ENCODE results near the gene CLEC18B. TPM values are rescaled to one million over a fixed set of nuclear protein-coding genes. Genes with fewer than 3 reads are reported as not detected.
"Not testable (repeated sequence)": the region's sequence is repeated elsewhere in the genome, so short reads cannot be mapped to it uniquely, and the experiment has no call there.

The CLEC18B gene
- total RNA-seq, 1 donor from 2014 or later, result not detected

DNA sequence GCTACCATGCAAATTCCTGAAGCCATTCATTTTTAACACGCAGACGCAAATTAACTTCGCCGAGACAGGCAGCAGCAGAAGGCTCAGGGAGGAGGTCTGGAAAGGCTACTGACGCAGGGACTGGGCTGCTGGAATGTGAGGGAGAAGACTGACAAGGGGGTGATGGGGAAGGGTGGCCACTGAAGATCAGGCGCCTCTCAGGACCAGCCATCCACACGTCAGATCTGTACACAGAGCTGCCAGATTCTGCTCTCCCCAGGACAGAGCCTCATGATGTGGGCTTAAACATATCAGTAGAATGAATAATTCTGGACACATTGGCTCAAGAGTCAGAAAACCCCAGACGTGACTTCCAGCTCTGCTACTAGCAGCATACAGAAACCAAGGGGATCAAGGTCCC lies 25.6 kb upstream of the CLEC18B start:
- DNase-seq (ENCODE audit: low read depth in 2 of 2), result no peak

DNA sequence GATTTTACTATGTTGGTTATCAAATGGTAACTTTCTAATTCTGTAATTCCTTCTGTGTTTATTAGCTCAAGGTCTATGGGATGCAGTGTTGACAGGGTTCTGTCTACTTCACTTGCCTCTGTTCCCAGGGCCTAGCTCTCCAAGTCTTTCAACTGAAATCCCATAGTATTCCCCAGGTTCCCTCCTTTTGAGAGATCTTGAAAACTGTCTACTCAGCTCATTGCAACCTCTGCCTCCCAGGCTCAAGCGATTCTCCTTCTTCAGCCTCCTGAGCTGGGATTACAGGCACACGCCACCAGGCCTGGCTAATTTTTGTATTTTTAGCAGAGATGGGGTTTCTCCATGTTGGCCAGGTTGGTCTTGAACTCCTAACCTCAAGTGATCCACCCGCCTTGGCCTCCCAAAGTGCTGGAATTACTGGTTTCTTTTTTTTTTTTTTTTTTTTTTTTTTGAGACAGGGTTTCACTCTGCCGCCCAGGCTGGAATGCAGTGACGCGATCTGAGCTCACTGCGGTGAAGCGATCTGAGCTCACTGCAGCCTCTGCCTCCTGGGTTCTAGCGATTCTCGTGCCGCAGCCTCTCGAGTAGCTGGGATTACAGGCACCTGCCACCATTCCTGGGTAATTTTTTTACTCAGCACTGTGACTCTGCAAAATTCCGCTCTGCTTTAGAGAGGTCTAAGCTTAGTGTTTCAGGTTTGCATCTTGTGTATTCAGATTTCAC lies 22.5 kb upstream of the CLEC18B start:
- not testable (repeated sequence) for DNase-seq (ENCODE audit: low read depth in 2 of 2)

DNA sequence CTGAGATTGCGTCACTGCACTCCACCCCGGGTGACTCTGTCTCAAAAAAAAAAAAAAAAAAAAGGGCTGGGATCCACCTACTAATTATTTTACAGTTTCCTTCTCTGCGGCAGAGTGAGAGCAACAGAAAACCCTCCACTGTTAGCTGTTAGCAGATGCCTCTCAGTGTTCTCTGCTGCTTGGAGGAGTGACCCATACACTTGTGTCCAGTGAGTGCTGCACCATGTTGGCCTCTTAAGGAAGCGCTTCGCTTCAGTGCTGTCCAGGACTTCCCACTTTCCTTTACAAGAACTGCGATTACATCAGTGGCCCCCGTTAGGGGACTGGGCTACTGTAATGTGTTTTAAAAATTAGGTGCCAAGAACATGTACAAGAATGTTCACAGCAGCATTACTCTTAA lies 18.4 kb upstream of the CLEC18B start:
- DNase-seq (ENCODE audit: low read depth in 2 of 2), result no peak

DNA sequence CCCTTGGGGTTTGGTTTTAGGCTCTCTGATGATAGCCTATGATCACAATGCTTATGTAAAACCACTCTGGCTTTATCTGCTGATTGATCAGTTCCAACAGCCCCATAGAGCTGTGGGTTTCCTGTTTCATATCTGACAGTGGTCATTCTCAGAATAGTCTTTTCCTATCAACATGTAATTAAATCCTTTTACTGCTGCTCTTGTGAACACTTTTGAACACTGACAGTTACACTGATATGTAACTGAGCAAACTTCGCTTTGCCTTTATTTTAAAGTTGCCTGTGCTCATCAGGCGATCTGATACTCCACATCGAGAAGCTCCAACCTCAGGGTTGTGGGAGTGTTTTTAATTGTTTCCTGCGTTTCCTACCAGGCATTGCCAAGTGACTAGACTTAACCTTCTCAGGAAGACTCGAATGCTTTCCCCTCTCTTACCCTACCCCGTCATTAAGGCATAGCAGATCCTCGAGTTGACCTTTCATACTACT lies 17.3 kb upstream of the CLEC18B start:
- peak in 1 of 2 donors; percentile 41 for DNase-seq (ENCODE audit: low read depth in 2 of 2)

DNA sequence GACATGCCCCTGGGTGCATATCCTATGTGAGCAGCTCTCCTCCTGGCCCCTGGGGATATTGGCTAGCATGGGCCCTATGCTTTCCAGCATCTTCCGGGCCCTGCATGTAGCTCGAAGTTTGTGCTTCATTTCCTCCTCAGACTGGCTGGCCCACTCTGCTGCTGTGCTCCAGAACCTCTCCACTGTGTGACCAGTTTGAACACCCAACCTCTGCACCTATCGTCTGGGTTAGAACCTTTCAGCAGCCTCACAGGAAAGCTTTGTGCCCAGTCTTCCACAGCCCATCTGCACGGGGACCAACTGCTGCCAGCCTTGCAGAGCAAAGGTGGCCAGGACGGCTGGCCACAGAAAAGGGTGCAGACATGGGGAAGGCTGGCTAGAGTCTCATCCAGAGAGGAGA lies 10.2 kb upstream of the CLEC18B start:
- no peak for DNase-seq (ENCODE audit: low read depth in 2 of 2)

DNA sequence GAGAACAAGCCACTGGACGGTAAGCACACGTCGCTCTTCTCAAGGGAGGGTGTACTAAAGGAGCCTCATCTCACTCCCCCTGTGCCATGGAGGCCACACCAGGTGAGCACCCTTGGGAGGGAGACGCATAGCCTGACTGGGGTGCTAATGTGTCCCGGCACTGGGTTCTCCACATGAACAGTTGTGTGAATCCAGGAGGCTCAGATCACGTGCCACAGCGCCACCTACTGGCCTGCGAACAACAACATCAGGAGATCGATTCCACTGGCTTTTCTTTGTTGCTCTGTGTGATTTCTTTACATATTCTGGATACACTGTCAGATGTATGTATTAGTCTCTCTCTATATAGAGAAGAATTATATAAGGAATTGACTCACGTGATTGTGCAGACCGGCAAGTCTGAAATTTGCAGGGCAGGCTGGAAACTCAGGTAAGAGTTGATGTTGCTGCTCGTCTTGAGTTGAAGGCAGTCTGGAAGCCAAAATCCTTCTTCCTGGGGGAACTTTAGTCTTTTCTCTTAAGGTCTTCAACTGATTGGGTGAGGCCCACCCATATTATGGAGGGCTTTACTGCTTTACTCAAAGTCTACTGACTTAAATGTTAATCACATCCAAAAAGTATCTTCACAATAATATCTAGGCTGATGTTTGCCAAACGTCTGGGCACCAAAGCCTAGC lies 8.9 kb upstream of the CLEC18B start:
- peak; percentile 16 to 37 for DNase-seq (ENCODE audit: low read depth in 2 of 2)

DNA sequence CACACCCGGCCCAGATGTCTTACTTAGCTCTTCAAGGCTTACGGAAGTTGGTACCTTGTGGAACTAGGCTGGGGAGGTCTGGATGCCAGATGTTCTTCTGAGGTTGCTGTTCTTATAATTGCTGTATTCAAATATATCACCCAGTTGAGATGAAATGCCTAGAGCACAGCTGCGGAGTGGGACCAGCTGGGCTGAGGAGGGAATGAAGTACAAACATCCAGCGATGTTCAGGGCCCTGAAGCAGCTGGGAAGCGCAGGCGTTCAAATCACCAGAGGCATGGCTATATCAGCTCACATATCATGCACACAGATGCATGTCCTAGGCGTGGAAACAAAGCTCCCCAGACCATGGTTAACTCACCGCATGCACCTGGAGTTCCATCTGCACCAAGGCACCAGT lies 7.2 kb upstream of the CLEC18B start:
- DNase-seq (ENCODE audit: low read depth in 2 of 2), result not testable (repeated sequence)

DNA sequence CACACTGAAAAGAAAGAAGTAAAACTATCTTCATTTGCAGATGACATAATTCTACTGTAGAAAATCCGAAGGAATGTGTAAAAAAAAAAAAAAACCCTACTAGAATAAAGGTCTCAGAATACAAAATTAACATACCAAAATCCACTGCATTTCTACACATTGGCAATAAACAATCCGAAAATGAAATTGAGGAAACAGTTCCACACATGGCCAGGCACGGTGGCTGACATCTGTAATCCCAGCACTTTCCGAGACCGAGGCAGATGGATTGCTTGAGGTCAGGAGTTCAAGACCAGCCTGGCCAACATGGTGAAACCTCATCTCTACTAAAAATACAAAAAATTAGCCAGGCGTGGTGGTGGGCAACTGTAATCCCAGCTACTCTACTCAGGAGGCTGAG lies 4.5 kb upstream of the CLEC18B start:
- not testable (repeated sequence) for DNase-seq (ENCODE audit: low read depth in 2 of 2)

DNA sequence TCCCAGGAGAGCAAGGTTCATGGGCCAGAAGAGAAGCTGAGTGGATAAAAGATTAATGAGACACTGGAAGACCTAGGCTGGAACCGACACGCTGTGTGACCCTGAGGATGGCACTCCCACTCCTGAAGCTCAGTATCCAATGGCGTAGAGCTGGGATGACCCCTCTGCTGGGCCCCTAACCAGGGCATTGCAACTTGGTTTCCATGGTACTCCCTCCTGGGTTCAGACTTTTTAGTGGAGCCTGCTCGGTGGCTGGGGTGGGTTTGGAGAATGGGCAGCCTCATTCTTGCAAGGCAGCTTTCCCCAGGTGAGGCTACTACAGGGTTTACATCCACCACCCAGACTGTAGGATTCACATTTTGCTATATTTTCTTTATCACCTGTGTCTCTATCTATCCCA lies 2.4 kb upstream of the CLEC18B start:
- not testable (repeated sequence) for DNase-seq (ENCODE audit: low read depth in 2 of 2)

DNA sequence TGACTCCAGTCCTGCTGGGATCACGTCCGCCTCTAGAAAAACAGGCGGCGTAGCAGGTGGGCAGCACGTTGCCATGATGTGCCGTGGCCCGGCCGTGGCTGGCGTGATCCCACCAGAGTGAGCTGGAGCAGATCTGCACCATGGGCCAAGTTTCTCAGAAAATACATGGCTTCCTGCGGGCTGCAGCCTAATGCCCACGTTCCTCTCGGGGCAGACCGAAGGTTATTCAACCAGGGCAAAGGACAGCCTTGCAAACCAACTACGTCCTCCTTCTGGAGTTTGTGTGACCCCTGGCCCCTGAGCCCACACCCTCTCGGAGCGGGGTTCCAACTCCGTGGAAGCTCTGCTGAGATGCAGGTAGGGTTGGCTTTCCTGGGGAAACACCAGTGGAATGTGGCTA lies 808 bp upstream of the CLEC18B start:
- DNase-seq (ENCODE audit: low read depth in 2 of 2), result not testable (repeated sequence)

DNA sequence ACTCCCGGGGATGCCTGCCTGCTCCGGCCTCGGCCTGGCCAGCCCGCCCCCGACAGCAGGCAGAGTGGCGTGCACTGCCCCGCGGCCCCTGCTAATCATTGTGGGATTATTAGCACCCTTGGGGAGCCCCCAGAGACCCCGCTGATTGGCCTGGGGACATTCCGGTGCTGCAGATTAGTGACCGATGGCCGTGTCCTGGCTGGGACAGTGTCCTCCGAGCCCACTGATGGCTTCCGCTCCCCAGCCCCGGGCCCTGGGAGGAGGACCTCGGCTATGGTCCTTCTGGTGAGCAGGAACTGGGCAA lies 156 bp upstream of the CLEC18B start:
- not testable (repeated sequence) for DNase-seq (ENCODE audit: low read depth in 2 of 2)

DNA sequence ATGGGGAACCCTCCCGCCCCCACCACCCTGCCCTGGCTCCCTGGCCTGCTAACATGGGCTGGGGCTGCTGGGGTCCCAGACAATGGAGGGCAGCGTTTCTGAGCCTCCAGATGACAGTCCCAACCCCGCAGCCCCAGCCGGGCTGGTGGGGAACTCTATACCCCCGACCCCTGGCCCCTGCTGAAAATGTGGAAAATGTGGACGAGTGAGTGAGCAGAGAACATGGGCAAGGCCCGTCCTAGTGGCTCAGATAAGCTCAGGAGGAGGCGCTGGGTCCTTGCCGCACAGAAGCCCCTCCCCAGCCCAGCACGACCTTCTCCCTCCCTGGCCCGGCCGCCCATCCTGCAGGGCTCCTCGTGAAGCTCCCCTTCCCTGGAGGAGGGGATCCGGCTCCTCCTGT lies 1.5 kb downstream of the CLEC18B start:
- DNase-seq (ENCODE audit: low read depth in 2 of 2), result not testable (repeated sequence)

DNA sequence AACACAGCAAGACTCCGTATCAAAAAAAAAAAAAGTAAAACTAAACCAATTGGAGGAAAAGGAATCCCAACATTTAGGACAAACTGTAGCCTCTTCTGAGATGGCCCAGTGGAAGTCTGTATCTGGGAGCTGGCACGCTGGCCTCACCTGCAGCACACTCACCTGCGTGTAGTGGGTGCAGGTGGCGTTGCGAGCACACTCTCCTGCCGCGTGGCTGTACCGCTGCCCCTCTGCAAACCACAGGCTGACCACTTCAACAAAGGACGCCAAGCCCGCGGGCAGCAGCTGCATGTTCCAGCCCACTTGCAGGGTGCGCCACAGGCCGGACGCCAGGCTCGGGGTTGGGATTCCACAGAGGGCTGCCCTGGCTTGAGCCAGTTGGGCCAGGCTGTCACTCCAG lies 3.4 kb downstream of the CLEC18B start:
- DNase-seq (ENCODE audit: low read depth in 2 of 2), result not testable (repeated sequence)

DNA sequence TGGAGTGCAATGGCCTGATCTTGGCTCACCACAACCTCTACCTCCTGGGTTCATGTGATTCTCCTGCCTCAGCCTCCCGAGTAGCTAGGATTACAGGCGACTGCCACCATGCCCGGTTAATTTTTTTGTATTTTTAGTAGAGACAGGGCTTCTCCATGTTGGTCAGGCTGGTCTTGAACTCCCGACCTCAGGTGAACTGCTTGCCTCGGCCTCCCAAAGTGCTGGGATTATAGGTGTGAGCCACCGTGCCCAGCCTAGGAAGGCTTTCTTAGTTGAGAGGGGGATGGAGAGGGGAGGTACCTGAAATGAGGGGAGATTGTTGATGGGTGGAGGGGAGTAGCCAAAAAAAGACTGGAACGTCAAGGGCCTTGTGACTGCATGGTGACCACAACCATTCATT lies 7.4 kb downstream of the CLEC18B start:
- DNase-seq (ENCODE audit: low read depth in 2 of 2), result not testable (repeated sequence)

DNA sequence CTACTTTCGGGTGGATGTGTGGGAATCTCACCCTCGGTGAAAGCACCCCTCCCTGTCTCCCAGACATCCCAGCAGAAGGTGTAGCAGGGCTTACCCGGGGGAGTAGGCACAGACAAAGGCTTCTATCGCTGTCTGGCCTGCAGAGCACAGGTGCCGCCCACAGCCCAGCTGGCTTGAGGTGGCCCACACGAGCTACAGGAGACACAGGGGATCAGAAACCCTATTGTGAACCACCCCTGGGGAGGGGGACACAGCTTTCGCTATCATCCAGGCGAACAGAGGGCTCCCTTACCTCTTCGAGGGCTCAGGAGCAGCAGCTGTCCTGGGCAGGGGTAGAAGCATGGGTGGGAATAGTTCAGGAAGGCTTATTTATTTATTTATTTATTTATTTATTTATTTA lies 7.8 kb downstream of the CLEC18B start:
- not testable (repeated sequence) for DNase-seq (ENCODE audit: low read depth in 2 of 2)

DNA sequence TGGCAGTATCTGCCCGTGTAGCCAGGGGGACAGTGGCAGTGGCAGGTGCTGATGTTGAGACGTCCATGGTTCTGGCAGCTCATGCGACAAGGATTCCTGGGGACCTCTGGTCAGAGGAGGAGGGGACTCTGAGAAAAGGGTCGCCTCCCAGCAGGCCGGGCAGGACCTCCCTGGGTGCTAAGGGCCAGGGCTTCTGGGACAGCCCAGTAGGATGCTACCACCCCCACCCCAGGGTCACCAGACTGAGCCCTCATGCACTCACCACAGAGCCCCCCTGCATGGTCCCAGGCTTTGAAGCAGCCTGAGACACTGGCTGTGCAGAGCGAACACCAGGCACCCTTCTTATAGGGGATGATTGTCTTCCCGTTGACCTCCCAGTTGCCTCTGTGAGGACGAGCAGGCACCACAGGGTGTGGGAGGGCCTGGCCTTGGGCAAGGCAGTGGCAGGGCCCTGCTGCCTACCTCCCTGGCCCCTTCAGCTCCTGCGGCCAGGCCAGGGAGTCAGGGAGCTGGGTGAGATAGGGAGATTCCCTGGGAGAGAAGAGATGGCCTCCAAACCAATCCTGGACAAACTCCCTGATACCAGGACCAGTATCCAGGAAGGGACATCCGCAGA lies 8.4 kb downstream of the CLEC18B start:
- DNase-seq (ENCODE audit: low read depth in 2 of 2), result not testable (repeated sequence)

DNA sequence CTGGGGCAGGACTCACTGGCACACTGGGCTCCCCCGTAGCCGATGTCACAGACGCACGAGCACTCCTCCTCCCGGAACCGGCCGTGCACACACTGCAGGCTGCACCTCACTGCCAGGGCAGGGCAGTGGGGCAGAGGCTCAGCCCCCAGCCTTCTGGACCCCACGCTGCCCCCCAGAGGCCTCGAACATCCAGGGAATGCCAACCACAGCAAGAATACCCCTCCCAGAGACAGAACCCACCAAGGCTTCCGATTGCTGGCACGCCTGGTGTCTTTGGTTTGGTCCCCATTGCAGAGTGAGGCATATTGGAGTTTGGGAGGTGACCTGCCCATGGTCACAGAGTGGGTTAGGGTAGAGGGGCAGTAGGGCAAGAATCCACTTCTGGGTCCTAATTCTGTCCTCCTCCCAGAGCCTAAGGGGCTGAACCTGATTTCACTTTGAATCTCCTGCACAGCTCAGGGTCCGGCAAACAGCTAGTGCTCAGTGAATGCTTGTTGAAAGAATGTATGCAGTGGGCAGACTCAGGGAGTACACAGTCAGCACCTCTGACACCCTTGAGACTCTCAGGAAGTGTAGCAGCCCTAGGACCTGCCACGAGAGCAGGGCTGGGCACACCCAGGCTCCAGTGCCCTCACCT lies 9.0 kb downstream of the CLEC18B start:
- DNase-seq (ENCODE audit: low read depth in 2 of 2), result not testable (repeated sequence)

DNA sequence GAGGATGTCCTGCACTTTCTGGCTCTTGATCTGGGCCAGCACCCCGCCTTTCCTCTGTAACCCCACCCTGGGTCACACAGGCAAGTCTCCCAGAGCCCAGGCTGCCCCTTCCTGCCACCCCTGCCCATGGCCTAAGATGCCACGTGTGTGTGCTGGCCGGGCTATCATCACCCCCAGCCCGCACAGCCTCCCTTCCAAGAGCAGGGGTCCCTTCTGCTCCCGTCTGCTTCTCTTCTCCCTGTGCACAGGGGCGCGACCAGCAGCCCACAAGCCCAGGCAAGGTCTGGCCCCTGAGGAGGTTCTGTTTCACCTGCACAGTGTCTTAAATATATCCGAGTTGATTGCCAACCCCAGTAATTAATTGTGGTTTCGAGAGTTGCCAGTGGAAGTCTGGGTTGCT lies 10.3 kb downstream of the CLEC18B start:
- DNase-seq (ENCODE audit: low read depth in 2 of 2), result not testable (repeated sequence)

DNA sequence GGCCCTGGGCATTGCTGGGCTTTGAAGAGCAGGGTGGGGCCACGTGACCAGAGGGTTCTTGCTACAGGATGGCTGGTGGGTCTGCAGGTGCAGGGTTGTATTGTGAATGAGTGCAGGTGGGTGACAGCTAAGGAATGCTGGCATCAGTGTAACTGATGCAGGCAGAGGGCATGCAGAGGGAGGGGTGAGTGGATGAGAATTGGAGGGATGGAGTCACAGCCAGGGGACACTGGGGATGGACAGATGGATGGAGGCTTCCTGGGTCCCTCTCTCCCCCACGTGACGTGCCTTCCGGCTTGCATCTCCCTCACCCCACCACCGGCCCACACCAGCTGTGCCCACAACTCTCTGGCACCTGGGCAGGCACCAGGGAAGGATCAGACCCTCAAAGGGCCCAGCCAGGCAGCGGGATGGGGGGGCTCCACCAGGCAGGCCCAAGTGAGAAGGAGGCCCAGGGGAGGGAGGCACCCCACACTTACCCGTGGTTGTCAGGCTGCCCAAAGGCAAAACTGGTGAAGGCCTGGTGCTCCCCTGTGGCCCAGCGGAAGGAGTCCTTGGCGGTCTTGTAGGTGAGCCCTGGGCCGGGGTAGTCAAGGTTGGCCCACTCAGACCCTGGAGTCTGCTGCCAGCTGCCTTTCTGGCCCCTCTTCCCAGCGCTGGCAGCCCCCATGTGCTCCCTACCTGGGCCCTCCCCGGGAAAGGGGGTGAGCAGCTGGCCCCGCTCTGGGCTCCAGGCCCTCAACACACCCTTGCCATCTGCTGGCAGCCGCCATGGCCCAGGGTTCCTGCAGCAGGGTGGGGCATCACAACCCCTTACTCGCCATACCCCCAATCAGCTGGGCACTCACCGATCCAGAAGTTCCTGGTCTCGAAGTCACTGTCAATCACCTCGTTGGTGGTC lies 11.0 kb downstream of the CLEC18B start:
- DNase-seq (ENCODE audit: low read depth in 2 of 2), result not testable (repeated sequence)

DNA sequence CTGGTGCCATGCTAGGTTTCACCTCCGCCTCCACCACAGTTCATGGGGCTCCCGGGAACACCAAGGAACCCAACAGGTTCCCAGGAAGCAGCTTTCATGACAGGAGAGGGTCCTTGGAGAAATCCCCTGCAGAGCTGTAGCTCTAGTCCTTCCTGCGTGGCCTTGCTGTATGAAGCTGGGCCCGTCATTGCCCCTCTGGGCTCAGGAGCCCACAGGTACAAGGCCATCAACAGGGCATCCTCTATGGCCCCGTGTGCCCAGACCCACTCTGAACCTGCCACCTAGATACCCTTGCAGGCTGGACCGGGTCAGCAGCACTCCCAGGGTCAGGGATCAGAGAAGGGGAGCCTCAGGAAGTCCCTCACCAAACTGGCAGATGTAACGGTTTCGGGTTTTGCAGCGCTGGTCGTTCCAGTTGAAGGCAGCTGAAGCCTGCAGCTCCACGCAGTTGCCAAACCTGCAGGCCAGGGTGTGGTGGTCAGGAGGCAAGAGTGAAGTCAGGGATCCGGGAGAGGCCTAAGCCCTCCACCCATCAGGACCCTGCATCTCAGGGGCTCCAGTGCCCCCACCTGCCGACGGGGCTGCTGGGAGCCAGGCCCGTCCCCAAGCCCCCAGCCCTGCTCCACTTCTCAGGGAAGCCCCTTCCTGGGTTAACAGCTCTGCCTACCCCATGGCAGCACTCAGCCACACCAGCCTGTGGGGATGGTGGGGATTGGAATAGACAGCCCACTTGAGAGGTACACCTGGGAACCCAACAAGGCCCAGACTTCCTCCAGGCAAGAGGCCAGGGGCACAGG lies 11.9 kb downstream of the CLEC18B start:
- not testable (repeated sequence) for DNase-seq (ENCODE audit: low read depth in 2 of 2)

Data from dermis microvascular lymphatic vessel endothelial cell (primary cell).